HG03439 (cell line): ENCODE data around the gene NPTN.
"Not testable (repeated sequence)": the region's sequence is repeated elsewhere in the genome, so short reads cannot be mapped to it uniquely, and the experiment has no call there.

ENCODE experiments used
- ATAC-seq: cut with Tn5 transposase; IDR thresholded peaks from one replicate; pipeline ENCODE4 v1.9.1; 2021; ENCODE audit warnings: mild to moderate bottlenecking, moderate library complexity; ENCODE audit not compliant: unreplicated experiment

Gene NPTN

GRCh38 chr15:73601451-73602445 lies 31.4 kb downstream of the NPTN start:
- no peak for ATAC-seq

- no peak for ATAC-seq
Observed at GRCh38 chr15:73600413-73601335, 32.5 kb downstream of the NPTN start.

GRCh38 chr15:73599934-73600333 lies 33.3 kb downstream of the NPTN start:
- ATAC-seq = no peak

- no peak for ATAC-seq
Observed at GRCh38 chr15:73598530-73599160, 34.5 kb downstream of the NPTN start.

- ATAC-seq = no peak
Observed at GRCh38 chr15:73597036-73597638, 36.1 kb downstream of the NPTN start.

- no peak for ATAC-seq
Observed at GRCh38 chr15:73596174-73596573, 37.0 kb downstream of the NPTN start.

GRCh38 chr15:73594109-73594508 lies 39.1 kb downstream of the NPTN start:
- ATAC-seq = no peak

- ATAC-seq = no peak
Observed at GRCh38 chr15:73593304-73594074, 39.7 kb downstream of the NPTN start.

GRCh38 chr15:73590263-73590662 lies 42.9 kb downstream of the NPTN start:
- ATAC-seq = no peak

GRCh38 chr15:73589766-73590165 lies 43.4 kb downstream of the NPTN start:
- ATAC-seq = no peak

GRCh38 chr15:73585871-73586654 lies 47.1 kb downstream of the NPTN start:
- no peak for ATAC-seq

- no peak for ATAC-seq
Observed at GRCh38 chr15:73584699-73585420, 48.3 kb downstream of the NPTN start.

- ATAC-seq = no peak
Observed at GRCh38 chr15:73583544-73583943, 49.6 kb downstream of the NPTN start.

- ATAC-seq = no peak
Observed at GRCh38 chr15:73582851-73583379, 50.3 kb downstream of the NPTN start.

- ATAC-seq = no peak
Observed at GRCh38 chr15:73578026-73578425, 55.2 kb downstream of the NPTN start.

- not testable (repeated sequence) for ATAC-seq
Observed at GRCh38 chr15:73577593-73577992, 55.6 kb downstream of the NPTN start.

GRCh38 chr15:73575636-73576247 lies 57.4 kb downstream of the NPTN start:
- ATAC-seq = no peak

GRCh38 chr15:73573572-73573971 lies 59.6 kb downstream of the NPTN start:
- no peak for ATAC-seq
